NCI-H128 (cell line): Measurements from ENCODE around the gene TARP.

Experiments used
- DNase-seq: peaks from one replicate; lab custom pipeline; 2025; ENCODE audit not compliant: unreplicated experiment; lab: John Stamatoyannopoulos, UW

Gene TARP

DNA sequence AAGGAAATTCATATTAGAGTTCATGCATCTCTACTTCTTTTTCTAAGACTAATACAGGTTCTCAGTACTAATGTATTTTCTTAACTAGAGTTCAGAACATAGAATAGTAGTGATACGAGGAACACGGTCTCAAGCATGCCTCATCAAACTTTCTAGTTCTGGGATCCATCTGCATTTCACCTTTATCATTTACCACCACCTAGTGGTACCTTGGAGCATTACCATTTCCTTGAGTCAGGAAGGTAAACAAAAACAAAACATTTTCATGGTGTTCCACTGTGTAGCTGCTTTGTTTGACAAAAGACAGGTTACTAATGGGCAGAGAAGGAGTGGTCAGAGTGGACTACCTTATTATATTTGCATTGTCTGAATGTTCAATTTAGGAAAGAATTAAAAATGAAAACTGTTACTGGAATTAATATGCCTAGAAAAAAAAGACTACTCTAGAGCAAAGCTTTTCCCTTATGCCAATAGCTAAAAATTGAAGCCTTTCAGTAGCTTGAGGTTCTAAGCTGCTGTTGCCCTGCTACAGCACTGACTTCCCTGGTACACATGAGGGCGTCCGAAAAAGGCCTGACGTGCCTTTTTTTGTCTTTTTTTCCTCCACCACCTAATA lies 50.8 kb downstream of the TARP start:
- DNase-seq: peak; percentile 15

DNA sequence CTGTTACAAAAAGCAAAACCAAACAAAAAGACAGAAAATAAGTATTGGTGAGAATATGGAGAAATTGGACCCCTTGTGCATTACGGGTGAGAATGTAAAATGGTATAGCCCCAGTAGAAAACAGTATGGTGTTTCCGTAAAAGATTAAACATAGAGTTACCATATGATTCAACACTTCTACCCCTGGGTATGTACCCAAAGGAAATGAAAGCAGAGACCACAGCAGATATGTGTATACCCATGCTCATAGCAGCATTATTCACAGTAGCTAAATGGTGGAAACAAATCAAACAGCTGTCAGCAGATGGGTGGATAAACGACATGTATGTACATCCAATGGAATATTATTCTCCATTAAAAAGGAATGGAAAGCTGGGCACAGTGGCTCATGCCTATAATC lies 53.0 kb downstream of the TARP start:
- DNase-seq: no peak

DNA sequence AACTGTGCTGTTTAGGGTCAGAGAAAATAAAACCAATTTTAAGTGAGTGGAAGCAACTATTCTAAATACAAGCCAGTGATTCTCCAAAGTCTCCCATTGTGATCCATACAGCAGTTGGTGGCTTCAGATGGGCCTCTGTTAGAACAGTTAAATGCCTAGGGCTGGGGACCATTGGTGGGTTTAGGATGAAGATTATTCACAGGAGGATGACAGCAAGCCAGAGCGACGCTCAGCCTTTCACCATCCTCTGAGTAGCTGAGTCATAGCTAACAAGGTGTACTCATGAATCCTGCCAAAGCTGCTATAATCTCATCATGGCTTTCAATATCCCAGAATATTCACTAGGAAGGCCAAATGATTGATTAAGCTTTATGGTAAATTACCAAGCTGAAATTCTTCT lies 55.8 kb downstream of the TARP start:
- no peak for DNase-seq

GRCh38 chr7:38215735-38216670 lies 57.4 kb downstream of the TARP start:
- DNase-seq: peak; percentile 35

- DNase-seq: no peak
Measured at GRCh38 chr7:38215115-38215514, 58.3 kb downstream of the TARP start.

DNA sequence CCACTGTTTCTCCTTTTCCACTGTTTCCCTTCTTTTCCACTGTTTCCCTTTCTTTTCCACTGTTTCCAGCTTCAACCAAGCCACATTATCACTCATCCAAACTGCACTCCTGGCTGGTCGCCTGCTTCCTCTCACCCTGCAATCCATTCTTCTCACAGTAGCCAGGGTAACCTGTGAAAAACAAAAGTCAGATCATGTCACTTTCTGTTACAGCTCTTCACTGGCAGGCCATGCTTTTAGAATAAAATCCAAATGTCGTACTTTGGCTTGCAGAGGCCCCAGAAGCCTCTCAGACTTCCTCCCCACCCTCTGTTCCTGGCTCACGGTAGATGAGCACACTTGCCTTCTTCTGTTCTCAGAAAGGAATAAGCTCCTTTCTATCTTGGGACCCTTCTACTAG lies 61.5 kb downstream of the TARP start:
- no peak for DNase-seq

- DNase-seq: no peak
Measured at GRCh38 chr7:38211486-38211885, 62.0 kb downstream of the TARP start.
